ENCODE data around the gene WEE1. TPM values are rescaled to one million over a fixed set of nuclear protein-coding genes. Genes with fewer than 3 reads are reported as not detected.

WEE1 gene
- polyA plus RNA-seq = 10 to 100 TPM; 16.2 to 18.3 TPM

DNA sequence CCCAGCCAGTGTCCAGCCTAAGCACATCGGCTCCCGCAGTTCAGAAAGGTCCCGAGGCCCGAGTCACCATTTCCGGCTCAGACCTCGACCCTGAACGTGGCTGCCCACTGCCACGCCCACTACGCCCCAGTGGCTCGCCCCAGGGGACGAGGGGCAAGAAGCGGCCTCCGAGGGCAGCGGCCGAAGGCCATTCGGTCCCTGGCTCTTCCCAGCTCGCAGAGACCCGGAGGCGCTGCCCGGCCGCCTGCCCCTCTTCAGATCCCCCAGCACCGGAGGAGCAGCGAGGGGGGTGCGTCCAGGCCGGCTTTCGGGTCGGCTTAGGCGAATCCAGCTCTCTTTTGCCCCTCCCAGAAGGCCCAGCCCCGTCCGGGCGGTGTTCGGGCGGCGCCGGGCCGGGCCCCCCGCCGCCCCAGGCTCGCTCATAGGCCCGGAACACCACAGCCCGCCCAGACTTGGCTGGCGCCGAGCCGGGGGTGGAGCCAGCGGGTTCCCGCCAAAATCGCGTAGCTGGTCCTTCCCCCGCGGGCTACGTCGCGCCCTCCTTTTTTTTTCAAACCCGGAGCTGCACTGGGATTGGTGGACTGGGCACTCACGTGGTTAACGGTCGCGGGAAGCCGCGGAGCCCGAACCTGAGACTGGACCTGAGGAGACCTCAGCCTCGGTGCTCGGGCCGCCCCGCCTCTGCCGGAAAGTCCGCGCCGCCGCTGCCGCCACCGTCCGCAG, at the start of gene WEE1:
WEE1 (plus strand) TSS at position 619 of the 723 bp plus-strand sequence. CDS start 264 bp downstream, outside the sequence.
- Histone ChIP-seq H3K4me1 (ENCODE audit: control insufficient read depth in 2 of 2, insufficient read depth in 2 of 2, low read length in 1 of 2) (peaks cover 0 to 2% of the 10 kb centered on the region in 2 donors), H3K36me3 (ENCODE audit: control insufficient read depth in 2 of 2, insufficient read depth in 2 of 2, low read length in 1 of 2) (no peaks in the 10 kb centered on the region)

DNA sequence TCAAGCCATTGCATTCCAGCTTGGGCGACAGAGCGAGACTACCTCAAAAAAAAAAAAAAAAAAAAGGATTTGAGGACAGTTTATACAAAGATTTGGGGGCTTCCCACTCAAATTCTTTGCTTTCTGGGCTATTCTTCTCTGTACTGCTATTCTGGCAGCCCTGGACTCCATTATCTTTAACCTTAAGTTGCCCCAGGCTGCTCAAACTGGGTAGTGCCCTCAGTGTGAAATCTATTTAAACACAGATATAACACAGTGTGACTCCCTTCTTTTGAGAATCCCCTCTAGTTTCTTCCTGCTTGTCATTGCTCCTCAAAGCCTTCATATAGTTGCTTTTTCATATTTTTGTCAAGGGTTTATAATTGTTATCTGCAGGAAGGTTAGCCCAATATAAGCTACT, 49.5 kb upstream of the WEE1 start:
- 69 to 89% methylated on average over 2 of the region's 2 CpGs for WGBS, 2 donors
- no peaks in the 10 kb centered on the region for H3K4me1 ChIP-seq (ENCODE audit: control insufficient read depth in 2 of 2, insufficient read depth in 2 of 2, low read length in 1 of 2)

More for the DNA sequence above, at the start of gene WEE1:
- 0% methylated on average over 68 to 73 of the region's 73 CpGs for WGBS, 2 donors
- Histone ChIP-seq H3K4me3 (ENCODE audit: low read depth in 1 of 2, low read length in 2 of 2) (peak within 1 kb of the TSS; percentile 87 to 98), H3K9me3 (ENCODE audit: control insufficient read depth in 2 of 2, insufficient read depth in 1 of 2, low read depth in 1 of 2, low read length in 1 of 2) (no peaks in the 10 kb centered on the region), H3K27me3 (ENCODE audit: control insufficient read depth in 1 of 2, insufficient read depth in 2 of 2, low read length in 2 of 2) (no peaks in the 10 kb centered on the region), H3K27ac (ENCODE audit: low read depth in 2 of 2, low read length in 1 of 2) (peak within 1 kb of the TSS; percentile 97)

DNA sequence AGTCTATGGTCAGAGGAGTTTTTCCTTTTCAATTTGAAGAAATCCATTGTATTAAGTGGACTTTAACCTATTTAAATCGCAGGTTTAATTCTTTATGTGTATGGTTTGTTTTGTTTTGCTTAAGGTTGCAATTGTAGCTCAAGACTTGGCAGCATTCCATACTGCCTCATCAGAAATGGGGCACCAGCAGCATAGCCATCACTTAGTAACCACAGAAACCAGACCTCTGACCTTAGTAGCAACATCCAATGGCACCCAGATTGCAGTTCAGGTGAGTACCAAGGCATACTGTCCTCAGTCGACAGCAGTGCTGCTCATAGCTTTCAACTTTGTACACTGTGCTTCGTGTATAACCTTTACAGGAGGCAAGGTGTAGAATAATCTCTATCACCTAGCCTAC, 48.4 kb upstream of the WEE1 start:
- Histone ChIP-seq H3K9me3 (ENCODE audit: control insufficient read depth in 2 of 2, insufficient read depth in 1 of 2, low read depth in 1 of 2, low read length in 1 of 2) (no peaks in the 10 kb centered on the region), H3K27me3 (ENCODE audit: control insufficient read depth in 1 of 2, insufficient read depth in 2 of 2, low read length in 2 of 2) (no peaks in the 10 kb centered on the region), H3K4me1 (ENCODE audit: control insufficient read depth in 2 of 2, insufficient read depth in 2 of 2, low read length in 1 of 2) (peaks cover 1 to 9% of the 10 kb centered on the region in 2 donors), H3K36me3 (ENCODE audit: control insufficient read depth in 2 of 2, insufficient read depth in 2 of 2, low read length in 1 of 2) (peaks cover 0 to 3% of the 10 kb centered on the region in 2 donors), H3K4me3 (ENCODE audit: low read depth in 1 of 2, low read length in 2 of 2) (no peak overlapping the region), H3K27ac (ENCODE audit: low read depth in 2 of 2, low read length in 1 of 2) (no peak overlapping the region)
- WGBS, 2 donors = 82 to 86% methylated on average over 3 of the region's 3 CpGs

More for the DNA sequence above, 49.5 kb upstream of the WEE1 start:
- Histone ChIP-seq H3K36me3 (ENCODE audit: control insufficient read depth in 2 of 2, insufficient read depth in 2 of 2, low read length in 1 of 2) (peaks cover 0 to 3% of the 10 kb centered on the region in 2 donors), H3K4me3 (ENCODE audit: low read depth in 1 of 2, low read length in 2 of 2) (no peak overlapping the region), H3K9me3 (ENCODE audit: control insufficient read depth in 2 of 2, insufficient read depth in 1 of 2, low read depth in 1 of 2, low read length in 1 of 2) (no peaks in the 10 kb centered on the region), H3K27ac (ENCODE audit: low read depth in 2 of 2, low read length in 1 of 2) (no peak overlapping the region), H3K27me3 (ENCODE audit: control insufficient read depth in 1 of 2, insufficient read depth in 2 of 2, low read length in 2 of 2) (no peaks in the 10 kb centered on the region)

DNA sequence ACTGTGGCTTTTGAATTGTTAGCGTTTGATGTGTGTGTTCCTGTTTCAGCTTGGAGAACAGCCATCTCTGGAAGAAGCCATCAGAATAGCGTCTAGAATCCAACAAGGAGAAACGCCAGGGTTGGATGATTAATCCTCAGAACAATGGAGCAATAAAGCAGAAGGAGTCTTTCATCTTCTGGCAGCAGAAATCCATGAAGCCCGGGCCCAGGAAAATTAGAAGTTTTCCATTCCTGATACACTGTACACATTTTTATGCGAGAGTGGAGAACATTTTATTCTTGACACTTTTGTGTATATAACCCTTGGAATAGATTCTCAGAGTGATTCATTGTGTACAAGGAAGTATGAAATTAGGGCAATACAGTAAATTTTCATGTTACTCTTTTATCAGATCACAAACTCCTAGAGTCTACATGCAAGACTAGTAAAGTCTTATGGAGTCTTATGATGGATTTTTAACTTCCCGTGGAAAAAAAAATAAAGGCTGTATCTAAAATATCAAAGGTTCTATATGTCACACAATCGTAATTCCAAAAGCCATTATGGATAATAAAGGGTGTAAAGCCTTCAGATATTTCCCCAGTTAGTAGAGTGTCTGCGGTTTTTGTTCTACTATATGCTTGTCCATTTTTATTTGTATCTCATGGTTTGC, 45.9 kb upstream of the WEE1 start:
- H3K36me3 ChIP-seq (ENCODE audit: control insufficient read depth in 2 of 2, insufficient read depth in 2 of 2, low read length in 1 of 2) = peaks cover 0 to 3% of the 10 kb centered on the region in 2 donors
- H3K4me3 ChIP-seq (ENCODE audit: low read depth in 1 of 2, low read length in 2 of 2) = no peak overlapping the region
- peak overlapping the region in 1 of 2 donors; percentile 61 for H3K27ac ChIP-seq (ENCODE audit: low read depth in 2 of 2, low read length in 1 of 2)
- H3K4me1 ChIP-seq (ENCODE audit: control insufficient read depth in 2 of 2, insufficient read depth in 2 of 2, low read length in 1 of 2) = peaks cover 3 to 18% of the 10 kb centered on the region in 2 donors
- no peaks in the 10 kb centered on the region for H3K27me3 ChIP-seq (ENCODE audit: control insufficient read depth in 1 of 2, insufficient read depth in 2 of 2, low read length in 2 of 2)
- WGBS, 2 donors = 26 to 40% methylated on average over 8 of the region's 8 CpGs
- H3K9me3 ChIP-seq (ENCODE audit: control insufficient read depth in 2 of 2, insufficient read depth in 1 of 2, low read depth in 1 of 2, low read length in 1 of 2) = no peaks in the 10 kb centered on the region

- H3K27me3 ChIP-seq (ENCODE audit: control insufficient read depth in 1 of 2, insufficient read depth in 2 of 2, low read length in 2 of 2) = no peaks in the 10 kb centered on the region
- 74 to 92% methylated on average over 1 of the region's 1 CpG for WGBS, 2 donors
- no peak overlapping the region for H3K27ac ChIP-seq (ENCODE audit: low read depth in 2 of 2, low read length in 1 of 2)
- peaks cover 0 to 3% of the 10 kb centered on the region in 2 donors for H3K36me3 ChIP-seq (ENCODE audit: control insufficient read depth in 2 of 2, insufficient read depth in 2 of 2, low read length in 1 of 2)
- H3K4me3 ChIP-seq (ENCODE audit: low read depth in 1 of 2, low read length in 2 of 2) = no peak overlapping the region
- H3K4me1 ChIP-seq (ENCODE audit: control insufficient read depth in 2 of 2, insufficient read depth in 2 of 2, low read length in 1 of 2) = peaks cover 3 to 18% of the 10 kb centered on the region in 2 donors
- H3K9me3 ChIP-seq (ENCODE audit: control insufficient read depth in 2 of 2, insufficient read depth in 1 of 2, low read depth in 1 of 2, low read length in 1 of 2) = no peaks in the 10 kb centered on the region
Observed at GRCh38 chr11:9528136-9528501, 45.4 kb upstream of the WEE1 start.

- peaks cover 3 to 18% of the 10 kb centered on the region in 2 donors for H3K4me1 ChIP-seq (ENCODE audit: control insufficient read depth in 2 of 2, insufficient read depth in 2 of 2, low read length in 1 of 2)
- no peak overlapping the region for H3K4me3 ChIP-seq (ENCODE audit: low read depth in 1 of 2, low read length in 2 of 2)
- peaks cover 0 to 3% of the 10 kb centered on the region in 2 donors for H3K36me3 ChIP-seq (ENCODE audit: control insufficient read depth in 2 of 2, insufficient read depth in 2 of 2, low read length in 1 of 2)
- no peaks in the 10 kb centered on the region for H3K9me3 ChIP-seq (ENCODE audit: control insufficient read depth in 2 of 2, insufficient read depth in 1 of 2, low read depth in 1 of 2, low read length in 1 of 2)
- H3K27ac ChIP-seq (ENCODE audit: low read depth in 2 of 2, low read length in 1 of 2) = peak overlapping the region in 1 of 2 donors; percentile 71
- WGBS, 2 donors = 56 to 57% methylated on average over 12 of the region's 12 CpGs
- H3K27me3 ChIP-seq (ENCODE audit: control insufficient read depth in 1 of 2, insufficient read depth in 2 of 2, low read length in 2 of 2) = no peaks in the 10 kb centered on the region
Observed at GRCh38 chr11:9528573-9529333, 44.7 kb upstream of the WEE1 start.

DNA sequence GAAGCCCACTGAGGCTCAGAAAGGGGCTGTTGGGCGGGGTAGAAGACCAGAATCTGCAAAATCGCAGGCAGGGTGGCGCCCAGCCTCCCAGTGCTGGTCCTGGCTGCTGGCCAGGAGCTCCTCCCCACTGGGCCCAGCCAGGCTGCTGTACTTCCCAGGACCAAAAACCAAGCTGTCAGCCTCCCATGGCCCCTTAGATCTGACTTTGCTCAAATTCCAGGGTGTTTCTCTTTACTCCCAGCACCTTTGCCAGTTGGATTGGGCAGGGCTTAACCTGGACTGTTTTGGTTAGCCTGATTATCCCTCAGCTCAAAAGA, 44.2 kb upstream of the WEE1 start:
- H3K27ac ChIP-seq (ENCODE audit: low read depth in 2 of 2, low read length in 1 of 2) = peak overlapping the region; percentile 70 to 71
- no peaks in the 10 kb centered on the region for H3K9me3 ChIP-seq (ENCODE audit: control insufficient read depth in 2 of 2, insufficient read depth in 1 of 2, low read depth in 1 of 2, low read length in 1 of 2)
- peaks cover 3 to 18% of the 10 kb centered on the region in 2 donors for H3K4me1 ChIP-seq (ENCODE audit: control insufficient read depth in 2 of 2, insufficient read depth in 2 of 2, low read length in 1 of 2)
- no peaks in the 10 kb centered on the region for H3K27me3 ChIP-seq (ENCODE audit: control insufficient read depth in 1 of 2, insufficient read depth in 2 of 2, low read length in 2 of 2)
- no peak overlapping the region for H3K4me3 ChIP-seq (ENCODE audit: low read depth in 1 of 2, low read length in 2 of 2)
- WGBS, 2 donors = 37 to 46% methylated on average over 3 of the region's 3 CpGs
- peaks cover 0 to 3% of the 10 kb centered on the region in 2 donors for H3K36me3 ChIP-seq (ENCODE audit: control insufficient read depth in 2 of 2, insufficient read depth in 2 of 2, low read length in 1 of 2)

DNA sequence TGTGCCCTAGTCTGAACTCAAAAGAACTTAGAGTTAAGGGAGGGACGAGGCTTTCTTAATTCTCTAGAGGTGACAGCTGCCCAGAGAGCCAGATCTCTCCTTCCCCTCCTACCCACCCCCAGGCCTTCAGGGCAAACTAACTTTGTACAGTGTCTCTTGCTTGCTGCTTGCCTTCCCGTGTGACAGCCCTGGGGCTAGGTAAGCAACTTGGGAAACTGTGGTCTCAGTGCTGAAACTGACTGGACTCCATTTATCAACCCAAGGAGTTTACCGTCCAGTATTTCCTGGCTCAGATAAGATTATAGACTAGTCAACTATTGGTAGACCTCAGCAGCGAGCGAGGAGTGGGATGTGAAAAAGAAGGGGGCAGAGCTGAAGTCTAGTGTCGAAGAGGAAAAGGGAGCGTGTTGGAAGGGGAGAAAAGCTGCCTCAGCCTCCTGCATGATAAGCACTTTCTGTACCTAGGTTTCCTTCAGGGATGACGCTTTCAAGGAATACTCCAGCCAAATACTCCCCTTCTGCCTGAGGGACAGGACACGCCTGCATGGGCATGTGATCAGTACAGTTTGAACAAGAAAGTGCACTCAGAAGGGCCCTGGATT, 43.3 kb upstream of the WEE1 start:
- 47 to 59% methylated on average over 9 of the region's 9 CpGs for WGBS, 2 donors
- H3K4me3 ChIP-seq (ENCODE audit: low read depth in 1 of 2, low read length in 2 of 2) = no peak overlapping the region
- peaks cover 0 to 3% of the 10 kb centered on the region in 2 donors for H3K36me3 ChIP-seq (ENCODE audit: control insufficient read depth in 2 of 2, insufficient read depth in 2 of 2, low read length in 1 of 2)
- H3K27ac ChIP-seq (ENCODE audit: low read depth in 2 of 2, low read length in 1 of 2) = peak overlapping the region; percentile 67 to 71
- no peaks in the 10 kb centered on the region for H3K27me3 ChIP-seq (ENCODE audit: control insufficient read depth in 1 of 2, insufficient read depth in 2 of 2, low read length in 2 of 2)
- H3K4me1 ChIP-seq (ENCODE audit: control insufficient read depth in 2 of 2, insufficient read depth in 2 of 2, low read length in 1 of 2) = peaks cover 3 to 18% of the 10 kb centered on the region in 2 donors
- no peaks in the 10 kb centered on the region for H3K9me3 ChIP-seq (ENCODE audit: control insufficient read depth in 2 of 2, insufficient read depth in 1 of 2, low read depth in 1 of 2, low read length in 1 of 2)

GRCh38 chr11:9530901-9531625, 42.4 kb upstream of the WEE1 start:
- Histone ChIP-seq H3K9me3 (ENCODE audit: control insufficient read depth in 2 of 2, insufficient read depth in 1 of 2, low read depth in 1 of 2, low read length in 1 of 2) (no peaks in the 10 kb centered on the region), H3K36me3 (ENCODE audit: control insufficient read depth in 2 of 2, insufficient read depth in 2 of 2, low read length in 1 of 2) (no peaks in the 10 kb centered on the region), H3K4me3 (ENCODE audit: low read depth in 1 of 2, low read length in 2 of 2) (no peak overlapping the region), H3K27ac (ENCODE audit: low read depth in 2 of 2, low read length in 1 of 2) (peak overlapping the region; percentile 67 to 71), H3K4me1 (ENCODE audit: control insufficient read depth in 2 of 2, insufficient read depth in 2 of 2, low read length in 1 of 2) (peaks cover 3 to 18% of the 10 kb centered on the region in 2 donors), H3K27me3 (ENCODE audit: control insufficient read depth in 1 of 2, insufficient read depth in 2 of 2, low read length in 2 of 2) (no peaks in the 10 kb centered on the region)
- WGBS, 2 donors = 92 to 93% methylated on average over 8 of the region's 8 CpGs

Measured in esophagus (tissue), 2 donors.